ENCODE data around the gene ATXN1. TPM values are rescaled to one million over a fixed set of nuclear protein-coding genes. Genes with fewer than 3 reads are reported as not detected.

Gene ATXN1
- total RNA-seq, 1 donor from 2014 or later, result 60.0 TPM

DNA sequence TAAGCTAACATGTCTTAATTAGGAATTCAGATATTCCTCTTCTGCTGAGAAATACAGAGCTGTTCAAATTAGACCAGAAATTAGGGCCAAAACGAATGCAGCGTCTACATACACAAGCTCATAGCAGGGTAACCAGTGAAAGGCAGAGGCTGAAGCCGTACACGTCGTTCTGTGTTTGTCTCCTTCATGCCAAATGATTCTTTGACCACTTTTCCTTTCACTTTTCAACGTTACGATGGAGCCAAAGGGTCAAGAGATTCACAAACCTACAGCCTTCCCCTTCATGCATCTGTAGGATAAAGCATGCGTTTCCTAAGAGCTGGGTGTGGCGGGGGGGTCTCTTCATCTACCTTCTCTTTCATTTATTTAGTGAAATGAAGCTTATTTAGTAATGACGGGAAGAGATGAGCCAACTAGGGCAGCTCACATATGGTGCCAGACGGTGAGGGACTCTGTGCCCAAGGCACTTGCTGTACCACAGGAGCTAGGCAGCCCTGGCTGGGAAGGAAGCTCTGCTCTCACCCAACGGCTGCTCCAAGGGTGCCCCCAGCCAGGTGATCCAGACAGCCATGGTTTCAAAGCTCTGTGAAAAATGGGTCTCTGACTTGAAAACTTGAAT lies 178.0 kb downstream of the ATXN1 start:
- peak; percentile 17 for DNase-seq (ENCODE audit: low read depth)

DNA sequence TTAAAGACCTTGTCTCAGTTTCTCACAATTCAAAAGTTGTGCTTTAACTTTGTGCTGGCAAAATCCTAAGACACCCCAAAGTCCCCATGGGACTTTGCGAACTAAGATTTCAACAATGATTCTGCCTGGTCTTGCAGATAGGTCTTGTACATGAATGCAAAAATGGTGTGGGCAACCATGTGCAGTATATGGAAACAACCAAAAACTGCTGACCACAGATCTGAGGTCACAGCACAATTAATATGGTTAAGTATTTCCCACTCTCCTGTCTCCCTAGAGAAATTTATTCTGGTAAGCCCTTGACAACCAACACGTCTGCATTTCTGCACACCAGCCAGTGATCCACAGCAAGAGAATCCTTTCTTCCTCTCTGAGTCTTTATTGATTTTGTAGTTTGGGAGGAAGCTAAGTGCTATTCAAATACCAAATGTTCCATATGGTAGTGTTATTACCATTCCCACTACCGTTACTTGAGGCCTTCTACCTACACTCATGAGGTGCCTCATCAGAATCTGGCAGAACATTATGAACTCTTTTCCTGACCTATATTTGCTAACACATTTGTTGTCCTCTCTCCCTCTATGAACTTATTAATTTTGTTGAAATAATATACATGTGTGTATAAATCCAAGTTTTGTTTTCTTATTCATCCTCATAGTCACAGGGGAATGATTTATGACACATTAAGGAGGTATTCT lies 178.7 kb downstream of the ATXN1 start:
- DNase-seq (ENCODE audit: low read depth), result peak; percentile 15

DNA sequence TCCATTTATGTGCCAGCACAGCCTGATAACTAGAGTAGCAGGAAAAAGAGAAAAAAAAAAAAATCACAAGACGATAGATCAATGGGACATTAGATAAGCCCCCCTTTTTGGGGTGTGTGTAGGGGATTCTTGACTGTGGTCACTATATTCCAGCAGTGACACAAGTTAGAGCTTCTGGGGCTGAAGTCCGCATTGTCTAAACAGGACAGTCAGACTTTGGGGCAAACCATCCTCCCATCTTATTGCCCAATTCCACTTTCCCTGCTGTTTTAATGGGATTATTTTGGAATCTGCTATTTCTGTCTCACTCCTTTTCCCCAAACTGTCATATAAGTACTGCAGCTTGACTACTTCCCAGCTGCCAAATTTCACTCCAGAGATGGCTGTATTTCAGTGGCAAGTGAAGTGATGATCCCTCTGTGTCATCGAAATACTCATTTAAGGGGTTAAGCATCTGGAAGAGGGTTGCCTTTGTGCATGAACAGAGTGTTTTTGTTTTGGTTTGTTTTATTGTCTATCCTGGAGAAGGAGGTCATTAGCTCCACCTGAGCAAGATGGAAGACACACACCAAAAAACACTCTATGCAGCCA lies 182.5 kb downstream of the ATXN1 start:
- no peak for DNase-seq (ENCODE audit: low read depth)

DNA sequence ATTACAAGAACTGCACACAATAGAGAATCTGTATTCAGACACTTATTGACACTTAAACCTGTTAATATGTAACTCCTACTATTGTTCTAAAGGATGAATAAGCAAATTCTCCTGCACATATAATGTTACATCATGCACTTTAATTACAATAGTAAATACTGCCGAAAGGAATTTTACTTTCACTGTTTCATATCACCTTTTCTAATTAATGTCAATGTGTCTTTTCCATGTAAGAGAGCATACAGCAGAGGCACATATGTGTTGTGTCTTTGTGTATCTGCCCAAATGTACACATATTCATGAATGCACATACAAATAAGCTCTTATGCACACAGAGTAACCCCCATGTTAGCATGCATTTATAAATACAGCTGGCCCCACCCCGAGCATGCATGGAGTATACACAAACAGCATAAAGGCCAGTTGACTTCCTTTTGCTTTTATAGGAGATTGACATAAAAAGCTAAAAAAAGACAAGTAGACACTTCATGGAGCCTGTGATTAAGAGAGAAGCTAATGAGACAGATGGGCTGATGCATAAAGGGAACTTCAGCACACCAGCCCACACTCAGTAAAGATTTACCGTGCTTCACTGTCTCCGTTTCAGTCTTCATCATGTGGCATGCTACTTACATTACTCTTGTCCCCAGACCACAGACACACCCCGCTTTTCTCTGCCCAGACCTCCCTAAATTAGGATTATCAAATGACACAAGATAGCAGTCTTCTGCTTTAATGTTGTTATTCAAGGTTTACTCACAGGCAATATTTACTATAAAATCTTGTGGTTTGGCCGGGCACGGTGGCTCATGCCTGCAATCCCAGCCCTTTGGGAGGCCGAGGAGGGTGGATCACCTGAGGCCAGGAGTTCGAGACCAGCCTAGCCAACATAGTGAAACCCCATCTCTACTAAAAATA lies 184.6 kb downstream of the ATXN1 start:
- peak; percentile 57 for DNase-seq (ENCODE audit: low read depth)

DNA sequence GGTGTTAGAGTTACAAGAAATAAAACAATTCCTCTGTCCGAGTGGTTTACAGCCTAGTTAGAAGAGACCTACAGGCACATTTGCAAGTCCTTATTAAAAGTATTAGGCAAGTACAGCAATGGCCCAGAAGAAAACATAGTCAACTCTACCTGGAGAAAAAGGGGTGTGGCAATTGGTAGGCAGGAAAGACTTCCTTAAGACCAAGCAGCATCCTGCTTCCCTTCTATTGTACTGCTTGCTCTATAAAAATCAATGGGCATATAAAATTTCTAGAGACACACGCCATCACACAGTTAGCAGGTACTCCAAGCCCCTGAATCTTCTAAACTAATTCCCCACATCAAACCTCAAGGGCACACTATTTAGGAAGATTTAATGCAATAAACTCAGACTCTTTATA lies 185.6 kb downstream of the ATXN1 start:
- no peak for DNase-seq (ENCODE audit: low read depth)

DNA sequence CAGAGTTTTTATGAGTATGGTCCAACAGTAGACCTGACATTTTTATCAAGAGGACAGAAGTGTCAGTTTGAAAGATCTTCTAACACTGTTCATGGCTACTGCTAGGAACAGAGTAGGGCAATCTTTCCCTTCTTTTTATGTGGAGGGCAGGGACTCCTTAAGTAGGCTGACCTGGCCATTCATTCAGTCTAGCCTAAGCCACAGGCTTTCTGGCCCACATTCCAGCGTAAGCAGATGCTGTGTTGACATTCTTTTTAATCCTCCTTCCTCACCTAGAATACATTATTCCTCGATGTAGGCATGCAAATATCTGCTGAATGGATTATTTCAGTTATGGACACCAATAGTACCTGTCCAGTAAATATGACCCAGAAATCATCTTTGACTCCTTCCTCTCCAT lies 188.3 kb downstream of the ATXN1 start:
- DNase-seq (ENCODE audit: low read depth), result no peak

DNA sequence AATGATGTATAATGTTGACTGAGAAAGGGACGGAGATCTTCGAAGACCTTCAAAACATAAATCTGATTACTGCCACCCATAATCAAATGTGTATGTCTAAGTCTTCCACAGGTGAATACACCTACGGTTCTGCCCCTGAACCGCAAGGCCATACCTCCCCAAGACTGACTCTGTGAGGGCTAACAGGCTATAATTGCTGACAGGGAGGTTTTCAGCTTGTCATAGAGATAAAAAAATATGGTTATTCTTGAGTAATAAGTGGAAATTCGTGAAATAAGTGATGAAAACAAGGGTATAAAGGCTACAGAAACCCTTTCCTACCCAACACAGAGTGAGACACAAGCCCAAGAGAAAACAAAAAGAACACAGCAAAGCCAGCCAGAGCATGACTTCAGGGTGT lies 188.9 kb downstream of the ATXN1 start:
- no peak for DNase-seq (ENCODE audit: low read depth)

DNA sequence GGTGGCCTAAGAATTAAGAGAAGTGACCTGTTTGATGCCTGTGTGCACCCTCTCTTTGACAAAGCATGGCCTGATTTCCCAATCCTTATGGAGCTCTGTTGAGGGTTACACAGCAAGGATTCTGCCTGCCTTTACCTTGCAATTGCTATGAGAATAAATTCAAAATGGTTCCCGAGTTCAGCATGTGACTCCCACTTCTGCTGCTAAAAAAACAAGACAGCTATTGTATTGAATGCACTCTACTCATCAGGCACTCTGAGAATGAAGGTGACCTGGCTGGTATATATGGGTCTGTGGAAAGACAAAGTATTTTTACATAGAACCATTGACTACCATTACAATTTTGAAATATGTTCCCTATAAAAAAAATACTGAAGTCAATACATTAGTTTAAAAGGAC lies 190.3 kb downstream of the ATXN1 start:
- no peak for DNase-seq (ENCODE audit: low read depth)

DNA sequence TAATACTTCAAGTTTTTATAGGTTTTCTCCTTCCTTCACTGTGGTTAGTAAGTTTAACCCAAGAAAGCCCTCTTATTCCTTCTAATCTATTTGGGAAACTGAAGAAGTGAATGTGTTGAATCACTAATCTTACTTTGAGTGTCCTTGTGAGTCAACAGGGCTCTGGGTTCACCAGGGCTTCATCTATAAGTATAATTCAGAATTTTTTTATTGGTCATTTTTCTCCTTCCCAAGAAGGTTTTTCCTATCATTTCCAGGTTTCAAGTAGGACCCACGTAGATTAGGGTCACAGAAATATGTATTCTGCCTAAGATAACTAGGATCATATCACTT lies 191.1 kb downstream of the ATXN1 start:
- no peak for DNase-seq (ENCODE audit: low read depth)

DNA sequence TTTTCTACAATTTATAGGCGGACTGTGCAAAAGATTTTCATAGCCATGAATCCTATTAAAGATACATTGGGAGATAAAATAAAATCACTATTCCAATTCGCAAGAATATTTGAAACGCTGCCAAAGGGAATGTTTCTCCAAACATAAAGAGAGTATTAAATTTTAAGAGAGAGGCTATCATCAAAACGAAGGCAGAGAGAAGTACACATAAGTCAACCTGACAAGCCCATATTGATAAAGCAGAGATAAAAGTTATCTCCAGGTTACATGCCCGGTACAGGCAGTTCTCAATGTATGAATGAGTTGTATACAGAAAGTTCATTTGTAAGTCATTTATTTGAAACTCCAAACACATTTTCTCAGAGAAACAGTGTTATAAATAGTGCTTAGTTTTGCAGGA lies 193.1 kb downstream of the ATXN1 start:
- DNase-seq (ENCODE audit: low read depth), result no peak

DNA sequence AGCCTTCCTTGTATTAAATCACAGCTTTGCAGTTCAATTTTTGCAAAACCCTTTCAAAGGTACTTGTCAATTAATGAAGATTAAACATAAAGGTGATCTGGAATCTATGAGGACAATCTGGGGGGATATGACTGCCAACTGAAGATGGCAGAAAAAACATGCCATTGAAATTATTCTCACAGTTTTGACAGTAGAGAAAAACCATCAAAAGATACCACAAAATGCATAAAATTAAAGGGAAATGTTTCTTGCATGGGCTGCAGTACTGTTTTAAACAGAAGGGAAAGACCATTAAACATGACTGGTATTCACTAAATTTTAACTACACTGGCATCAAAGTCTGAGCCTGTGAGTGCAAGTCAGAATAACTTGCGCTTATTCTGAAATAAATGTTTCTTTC lies 194.2 kb downstream of the ATXN1 start:
- no peak for DNase-seq (ENCODE audit: low read depth)

DNA sequence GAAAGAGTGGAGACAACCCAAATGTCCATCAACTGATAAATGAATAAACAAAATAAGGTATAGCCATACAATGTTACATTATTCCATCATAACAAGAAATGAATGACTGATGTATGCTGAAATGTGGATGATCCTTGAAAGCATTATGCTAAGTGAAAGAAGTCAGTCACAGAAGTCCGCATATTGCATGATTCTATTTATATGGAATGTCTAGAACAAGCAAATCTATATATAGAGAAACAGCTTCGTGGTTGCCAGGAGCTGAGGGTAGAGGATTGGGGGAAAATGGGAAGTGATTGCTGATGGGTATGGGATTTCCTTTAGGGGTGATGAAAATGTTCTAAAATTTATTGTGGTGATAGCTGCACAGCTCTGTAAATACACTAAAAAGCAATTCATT lies 196.8 kb downstream of the ATXN1 start:
- no peak for DNase-seq (ENCODE audit: low read depth)

DNA sequence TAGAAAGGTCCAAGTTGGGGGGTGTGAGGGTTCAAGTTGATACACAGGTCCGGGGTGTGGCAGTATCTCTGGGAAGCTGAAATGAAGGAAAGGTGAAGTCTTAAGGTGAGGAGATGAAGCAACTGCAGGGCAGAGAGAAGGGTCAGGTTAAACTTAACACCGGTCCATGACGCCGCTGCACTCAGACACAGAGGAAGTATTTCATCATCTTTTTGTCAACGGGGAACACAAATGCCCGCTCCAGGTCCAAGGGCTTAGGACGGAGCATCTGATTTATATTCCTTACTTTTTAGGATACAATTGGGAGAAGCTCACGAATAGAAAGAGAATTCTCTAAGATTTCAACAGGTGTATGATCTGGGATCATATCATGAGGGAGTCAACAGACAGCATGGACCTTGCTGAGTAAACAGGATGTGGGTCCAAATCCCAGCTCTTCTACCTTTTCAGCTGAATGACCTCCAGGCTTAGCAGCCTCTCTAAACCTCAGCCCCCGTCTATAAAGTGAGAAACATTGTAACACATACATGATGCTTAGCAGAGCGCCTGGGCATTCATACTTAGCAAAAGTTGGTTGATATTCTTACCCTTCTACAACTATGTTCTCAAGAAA lies 197.5 kb downstream of the ATXN1 start:
- DNase-seq (ENCODE audit: low read depth), result no peak

DNA sequence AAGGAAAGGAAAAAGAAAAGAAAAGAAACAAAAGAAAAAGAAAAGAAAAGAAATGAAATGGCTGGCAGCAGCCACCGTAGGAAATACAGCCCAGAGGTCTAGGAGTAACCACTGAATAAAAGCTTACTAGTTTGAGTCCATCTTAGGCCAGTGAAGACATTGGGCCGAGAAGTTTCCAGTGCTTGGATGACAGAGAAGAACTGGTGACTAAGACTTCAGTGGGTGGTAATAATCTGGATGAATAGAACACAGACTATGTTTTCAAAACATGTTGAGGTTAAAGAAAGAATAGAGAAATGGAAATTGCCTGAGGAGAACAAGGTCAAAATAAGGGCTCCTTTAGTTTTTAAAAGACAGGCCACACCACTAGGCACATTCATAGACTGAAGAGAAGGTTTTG lies 198.8 kb downstream of the ATXN1 start:
- no peak for DNase-seq (ENCODE audit: low read depth)

DNA sequence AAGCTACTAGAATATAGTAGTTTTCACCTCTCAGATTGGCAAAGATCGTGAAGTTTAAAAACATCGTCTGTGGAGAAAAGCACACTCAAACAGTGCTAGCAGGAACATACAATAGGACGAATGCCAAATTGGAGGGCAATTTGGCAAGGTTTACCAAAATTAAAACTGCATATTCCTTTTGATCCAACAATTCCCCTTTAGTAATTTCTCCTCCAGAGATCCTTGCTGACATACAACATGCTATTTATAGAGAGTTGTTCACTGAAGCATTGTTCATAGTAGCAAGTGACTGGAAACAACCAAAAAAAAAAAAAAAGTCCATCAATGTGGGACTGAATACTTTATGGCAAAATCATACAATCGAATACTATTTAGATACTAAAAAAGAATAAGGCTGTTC lies 202.2 kb downstream of the ATXN1 start:
- no peak for DNase-seq (ENCODE audit: low read depth)

DNA sequence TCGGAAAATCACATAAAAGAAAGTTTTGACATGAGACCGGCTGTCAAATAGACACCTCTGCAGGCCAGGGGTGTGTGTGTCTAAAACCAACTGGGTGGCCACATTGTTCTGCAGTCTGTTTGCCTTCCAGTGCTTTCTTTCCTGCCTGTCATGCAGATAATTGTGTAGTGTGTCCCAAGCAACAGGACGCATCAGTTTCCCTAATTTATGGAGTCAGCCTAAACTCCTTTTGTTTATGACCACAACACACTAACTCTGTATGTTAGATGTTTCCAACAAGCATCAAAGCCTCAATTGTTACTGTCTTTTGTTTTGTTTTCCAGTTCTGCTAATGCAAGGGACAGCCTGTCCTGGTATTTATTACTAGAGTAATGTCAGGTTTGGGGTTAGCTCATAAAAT lies 205.7 kb downstream of the ATXN1 start:
- DNase-seq (ENCODE audit: low read depth), result no peak

DNA sequence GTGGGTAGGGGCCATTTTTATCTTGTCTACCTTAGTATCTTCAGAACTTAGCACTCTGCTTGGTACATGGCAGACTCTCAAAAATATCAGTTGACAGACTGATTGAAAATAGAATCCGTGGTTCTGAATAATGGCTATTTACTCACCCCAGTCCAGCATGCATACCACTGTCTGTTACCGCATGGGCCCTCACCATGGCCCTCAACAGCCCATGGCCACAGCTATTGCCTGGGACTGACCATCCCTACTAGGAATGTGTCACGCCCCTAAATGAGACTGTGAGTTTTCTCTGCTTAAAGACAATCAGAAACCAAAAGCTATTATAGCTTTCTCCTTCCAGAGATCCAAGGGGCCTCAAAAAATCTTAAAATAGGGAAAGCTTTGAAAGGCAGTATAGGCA lies 207.7 kb downstream of the ATXN1 start:
- peak; percentile 90 for DNase-seq (ENCODE audit: low read depth)

DNA sequence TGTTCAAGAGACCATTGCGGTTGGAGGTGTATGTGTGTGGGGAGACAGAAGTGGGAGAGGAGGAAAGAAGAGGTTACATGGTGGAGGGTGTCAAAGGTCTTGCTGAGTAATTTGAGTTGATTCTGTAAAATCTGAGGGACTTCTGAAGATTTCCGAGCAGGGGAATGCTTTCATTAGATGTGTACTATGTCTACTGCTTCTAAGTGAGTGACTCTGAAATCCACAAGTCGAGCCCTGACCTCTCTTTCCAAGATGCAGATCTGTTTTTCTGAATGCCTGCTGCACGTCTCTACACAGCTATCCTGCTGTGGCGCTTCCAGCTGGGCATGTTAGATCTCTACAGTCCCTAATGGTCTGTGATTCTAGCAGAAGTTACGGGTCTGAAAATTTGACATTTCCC lies 209.8 kb downstream of the ATXN1 start:
- DNase-seq (ENCODE audit: low read depth), result no peak

DNA sequence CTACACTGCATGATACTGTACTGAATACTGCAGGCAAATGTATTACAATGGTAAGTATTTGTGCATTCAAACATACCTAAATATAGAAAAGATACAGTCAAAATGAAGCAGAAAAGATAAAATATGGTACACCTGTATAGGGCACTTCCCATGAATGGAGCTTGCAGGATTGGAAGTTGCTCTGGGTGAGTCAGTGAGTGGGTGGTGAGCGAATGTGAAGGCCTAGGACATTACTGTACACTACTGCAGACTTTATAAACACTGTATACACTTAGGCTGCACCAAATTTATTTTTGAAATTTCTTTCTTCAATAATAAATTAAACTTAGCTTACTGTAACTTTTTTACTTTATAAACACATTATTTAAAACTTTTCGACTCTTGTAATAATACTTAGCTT lies 213.1 kb downstream of the ATXN1 start:
- no peak for DNase-seq (ENCODE audit: low read depth)

DNA sequence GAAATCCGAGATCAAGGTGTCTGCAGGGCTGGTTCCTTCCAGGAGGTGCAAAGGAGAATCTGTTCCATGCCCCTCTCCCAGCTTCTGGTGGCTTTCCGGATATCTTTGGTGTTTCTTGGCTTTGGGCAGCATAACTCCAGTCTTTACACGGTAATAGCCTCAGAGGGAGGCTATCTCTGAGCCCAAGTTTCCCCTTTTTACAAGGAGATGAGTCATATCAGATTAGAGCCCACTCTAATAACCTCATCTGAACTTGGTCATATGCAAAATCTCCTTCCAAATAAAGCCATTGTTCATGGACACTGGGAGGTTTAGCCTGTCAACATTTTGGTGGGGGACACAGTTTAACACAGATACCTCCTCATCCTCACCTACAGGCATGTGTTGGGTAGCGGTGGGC lies 213.7 kb downstream of the ATXN1 start:
- no peak for DNase-seq (ENCODE audit: low read depth)

DNA sequence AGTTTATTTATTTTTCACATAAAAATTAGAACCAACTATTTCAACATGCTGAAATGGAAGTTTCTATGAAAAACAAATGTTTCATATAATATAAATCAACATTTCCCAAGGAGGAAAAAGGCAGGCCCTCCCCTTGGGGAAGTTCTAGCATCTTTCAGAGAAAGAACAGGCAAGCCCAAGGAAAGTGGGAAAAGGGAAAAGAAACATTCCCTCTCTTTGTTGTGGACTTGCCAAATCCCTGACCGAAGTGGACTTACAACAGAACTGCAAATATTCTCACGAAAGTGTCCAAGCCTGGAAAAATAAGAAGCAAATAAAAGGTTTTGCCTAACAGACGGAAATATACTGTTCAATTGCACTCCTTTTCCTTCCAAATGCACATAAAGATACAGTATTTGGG lies 214.4 kb downstream of the ATXN1 start:
- no peak for DNase-seq (ENCODE audit: low read depth)

DNA sequence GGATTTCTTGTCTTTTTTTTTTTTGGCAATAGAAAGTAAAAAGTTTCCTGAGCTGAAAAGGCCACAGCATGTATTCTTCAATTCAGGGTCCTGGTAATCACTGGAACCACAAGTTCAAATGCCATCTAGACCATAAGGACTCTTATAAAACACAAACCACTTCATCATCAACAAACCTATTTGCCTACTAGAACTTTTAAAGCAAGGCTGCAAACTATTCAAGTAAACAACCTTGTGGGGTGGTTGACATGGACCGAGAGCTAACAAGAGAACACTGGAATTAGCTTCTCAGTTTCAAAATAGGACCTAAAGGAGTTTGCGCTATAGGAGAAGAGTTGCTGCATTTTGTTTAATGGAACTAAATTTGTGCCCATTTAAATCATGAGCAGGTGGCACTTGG lies 215.9 kb downstream of the ATXN1 start:
- DNase-seq (ENCODE audit: low read depth), result no peak

All from myocyte (in vitro differentiated cells).